Fibroblast of upper back skin (primary cell): ENCODE data around the gene BCL7A.

ENCODE experiments used
- DNase-seq: peaks from one replicate; pipeline ENCODE4 v3.0.0-alpha.2; 2013

Gene BCL7A

GRCh38 chr12:122001466-122002209 is 20.0 kb upstream of the BCL7A start:
- DNase-seq: no peak

GRCh38 chr12:122003651-122004611 is 17.8 kb upstream of the BCL7A start:
- DNase-seq: peak; percentile 93

- peak; percentile 47 for DNase-seq
Measured at GRCh38 chr12:122004633-122005071, 17.0 kb upstream of the BCL7A start.

GRCh38 chr12:122005252-122005776 is 16.4 kb upstream of the BCL7A start:
- no peak for DNase-seq

GRCh38 chr12:122006186-122006926 is 15.3 kb upstream of the BCL7A start:
- no peak for DNase-seq

- no peak for DNase-seq
Measured at GRCh38 chr12:122009741-122010140, 11.9 kb upstream of the BCL7A start.

- no peak for DNase-seq
Measured at GRCh38 chr12:122012184-122012583, 9.5 kb upstream of the BCL7A start.

- no peak for DNase-seq
Measured at GRCh38 chr12:122013136-122013535, 8.5 kb upstream of the BCL7A start.

GRCh38 chr12:122013791-122014590 is 7.7 kb upstream of the BCL7A start:
- DNase-seq: no peak

- no peak for DNase-seq
Measured at GRCh38 chr12:122014781-122015180, 6.9 kb upstream of the BCL7A start.

- no peak for DNase-seq
Measured at GRCh38 chr12:122018457-122018856, 3.2 kb upstream of the BCL7A start.

GRCh38 chr12:122018937-122019336 is 2.7 kb upstream of the BCL7A start:
- no peak for DNase-seq

GRCh38 chr12:122020795-122021192 is 890 bp upstream of the BCL7A start:
- DNase-seq: no peak

- DNase-seq: no peak
Measured at GRCh38 chr12:122021193-122021821, 377 bp upstream of the BCL7A start.

GRCh38 chr12:122022393-122023338 is 982 bp downstream of the BCL7A start:
- DNase-seq: no peak

GRCh38 chr12:122023339-122024131 is 1.9 kb downstream of the BCL7A start:
- peak; percentile 63 for DNase-seq

- DNase-seq: no peak
Measured at GRCh38 chr12:122024132-122024785, 2.6 kb downstream of the BCL7A start.

- DNase-seq: no peak
Measured at GRCh38 chr12:122026706-122027333, 5.1 kb downstream of the BCL7A start.
